ENCODE results near the gene TCF19. TPM values are rescaled to one million over a fixed set of nuclear protein-coding genes. Genes with fewer than 3 reads are reported as not detected.

Gene TCF19
- total and polyA plus RNA-seq, 2 donors (not counting 1 experiment from before 2014, with no cell fraction given), result 10.0 to 10.4 TPM

DNA sequence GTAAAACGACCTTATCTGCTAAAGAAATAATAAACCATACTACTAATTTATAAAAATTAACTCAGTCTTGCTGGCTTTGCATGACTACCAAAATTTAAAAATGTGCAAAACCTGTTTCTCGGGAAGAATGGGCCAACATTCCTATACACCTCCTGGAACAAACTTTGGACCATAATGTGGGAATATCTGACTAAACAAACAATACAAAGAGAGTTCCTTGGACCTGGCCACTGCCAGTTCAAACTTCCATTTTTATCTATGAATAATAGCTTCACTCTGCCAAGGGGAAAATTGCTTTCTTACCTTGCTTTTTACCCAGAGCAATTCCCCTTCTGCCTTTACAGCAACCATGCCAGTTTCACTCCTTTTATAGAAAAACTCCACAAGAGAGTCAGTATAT is 50.7 kb downstream of the TCF19 start:
- Mint-ChIP-seq H3K4me3 (no peak overlapping the region), H3K27ac (no peak overlapping the region), H3K27me3 (no peaks in the 10 kb centered on the region), H3K4me1 (peaks cover 12% of the 10 kb centered on the region), H3K9me3 (ENCODE audit: insufficient read depth) (no peaks in the 10 kb centered on the region)
- DNase-seq (no peak), ATAC-seq (ENCODE audit: low read depth) (no peak)
- POLR2A ChIA-PET, result no interaction called here
- no peak for TF ChIP-seq EZH2 (IDR thresholded peaks at IDR 0.05; ENCODE audit: borderline replicate concordance, insufficient read depth, low read depth, low read length, poor library complexity, severe bottlenecking)
- intact Hi-C loops (cut with micrococcal nuclease), result no loop called here
- no peaks in the 10 kb centered on the region for H3K79me2 ChIP-seq (ENCODE audit: control insufficient read depth, insufficient read depth, low read length)
- no peak overlapping the region for H3K9ac ChIP-seq (ENCODE audit: low read length)
- no peaks in the 10 kb centered on the region for H3K9me3 ChIP-seq (ENCODE audit: control extremely low read depth in 1 of 3, control insufficient read depth in 2 of 3, insufficient read depth in 1 of 3, low read length in 2 of 3)
- no peaks in the 10 kb centered on the region for H4K20me1 ChIP-seq (ENCODE audit: control insufficient read depth, insufficient read depth, low read length, poor library complexity, severe bottlenecking)
- H3K27me3 ChIP-seq (replicated peaks in 1 of 4; ENCODE audit: control extremely low read depth in 1 of 4, control insufficient read depth in 3 of 4, insufficient read depth in 4 of 4, low read length in 3 of 4), result no peaks in the 10 kb centered on the region
- H3K27ac ChIP-seq (ENCODE audit: low read length in 2 of 2), result no peak overlapping the region
- H3K36me3 ChIP-seq (replicated peaks in 1 of 2; ENCODE audit: control extremely low read depth in 1 of 2, control insufficient read depth in 1 of 2, extremely low read depth in 1 of 2, insufficient read depth in 2 of 2, low read length in 1 of 2), result no peaks in the 10 kb centered on the region
- no peak overlapping the region for H2AFZ ChIP-seq (ENCODE audit: insufficient read depth, low read depth, low read length, poor library complexity, severe bottlenecking)
- no peak overlapping the region for H3K4me2 ChIP-seq (replicated peaks; ENCODE audit: low read depth, low read length, poor library complexity, severe bottlenecking)
- peaks cover 6 to 9% of the 10 kb centered on the region in 2 donors for H3K4me1 ChIP-seq (ENCODE audit: control insufficient read depth in 2 of 2, insufficient read depth in 2 of 2, low read length in 2 of 2)
- CTCF ChIA-PET, result interaction anchor here (1.4 kb wide), 1 partner anchor 157 kb away, joined by 3 read pairs; no protein-coding TSS in a partner anchor
- 80% methylated on average over 1 of the region's 2 CpGs for WGBS (ENCODE audit: insufficient coverage)
- H3K4me3 ChIP-seq (ENCODE audit: control extremely low read depth in 1 of 5, extremely low read depth in 1 of 5, insufficient read depth in 1 of 5, low read depth in 2 of 5, low read length in 4 of 5), result no peak overlapping the region

DNA sequence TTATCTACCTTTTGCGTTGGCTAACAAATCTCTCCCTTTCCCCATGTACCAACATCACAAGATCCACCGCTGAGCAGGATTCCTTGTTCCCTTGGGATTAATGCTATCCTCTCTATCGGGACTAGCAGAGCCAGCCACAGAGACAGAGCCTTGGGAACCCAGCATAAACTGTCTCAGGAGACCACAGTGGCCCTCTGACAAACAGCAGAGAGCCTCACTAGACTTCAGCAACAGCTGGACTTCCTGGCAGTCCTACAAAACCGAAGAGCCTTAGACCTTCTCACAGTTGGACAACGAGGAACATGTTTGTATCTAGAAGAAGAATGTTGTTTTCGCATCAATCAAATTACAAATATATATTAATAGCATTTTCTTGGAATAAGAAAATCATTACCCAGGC is 51.7 kb downstream of the TCF19 start:
- peaks cover 0 to 2% (median 0%) of the 10 kb centered on the region in 3 donors for H3K9me3 ChIP-seq (ENCODE audit: control extremely low read depth in 1 of 3, control insufficient read depth in 2 of 3, insufficient read depth in 1 of 3, low read length in 2 of 3)
- H3K4me3 ChIP-seq (ENCODE audit: control extremely low read depth in 1 of 5, extremely low read depth in 1 of 5, insufficient read depth in 1 of 5, low read depth in 2 of 5, low read length in 4 of 5), result no peak overlapping the region
- intact Hi-C loops (cut with micrococcal nuclease), result no loop called here
- no peaks in the 10 kb centered on the region for H3K27me3 Mint-ChIP-seq
- H3K27ac ChIP-seq (ENCODE audit: low read length in 2 of 2), result no peak overlapping the region
- ChIA-PET POLR2A (interaction anchor here (0.6 to 0.7 kb wide), 2 partner anchors 34 to 597 kb away, joined by 4 to 5 read pairs; partner anchors contain the start of gene LSM2), CTCF (interaction anchor here (1.0 to 1.3 kb wide), 2 partner anchors 18 to 59 kb away, joined by 3 to 4 read pairs; no protein-coding TSS in a partner anchor)
- ATAC-seq (ENCODE audit: low read depth) (no peak), DNase-seq (no peak)
- H3K36me3 ChIP-seq (replicated peaks in 1 of 2; ENCODE audit: control extremely low read depth in 1 of 2, control insufficient read depth in 1 of 2, extremely low read depth in 1 of 2, insufficient read depth in 2 of 2, low read length in 1 of 2), result no peaks in the 10 kb centered on the region
- H3K27me3 ChIP-seq (replicated peaks in 1 of 4; ENCODE audit: control extremely low read depth in 1 of 4, control insufficient read depth in 3 of 4, insufficient read depth in 4 of 4, low read length in 3 of 4), result no peaks in the 10 kb centered on the region
- 88% methylated on average over 3 of the region's 6 CpGs for WGBS (ENCODE audit: insufficient coverage)
- H3K4me3 Mint-ChIP-seq, result no peak overlapping the region
- no peak overlapping the region for H3K27ac Mint-ChIP-seq
- no peak overlapping the region for H2AFZ ChIP-seq (ENCODE audit: insufficient read depth, low read depth, low read length, poor library complexity, severe bottlenecking)
- no peak for TF ChIP-seq EZH2 (IDR thresholded peaks at IDR 0.05; ENCODE audit: borderline replicate concordance, insufficient read depth, low read depth, low read length, poor library complexity, severe bottlenecking)
- TF ChIP-seq, protein P1, sequence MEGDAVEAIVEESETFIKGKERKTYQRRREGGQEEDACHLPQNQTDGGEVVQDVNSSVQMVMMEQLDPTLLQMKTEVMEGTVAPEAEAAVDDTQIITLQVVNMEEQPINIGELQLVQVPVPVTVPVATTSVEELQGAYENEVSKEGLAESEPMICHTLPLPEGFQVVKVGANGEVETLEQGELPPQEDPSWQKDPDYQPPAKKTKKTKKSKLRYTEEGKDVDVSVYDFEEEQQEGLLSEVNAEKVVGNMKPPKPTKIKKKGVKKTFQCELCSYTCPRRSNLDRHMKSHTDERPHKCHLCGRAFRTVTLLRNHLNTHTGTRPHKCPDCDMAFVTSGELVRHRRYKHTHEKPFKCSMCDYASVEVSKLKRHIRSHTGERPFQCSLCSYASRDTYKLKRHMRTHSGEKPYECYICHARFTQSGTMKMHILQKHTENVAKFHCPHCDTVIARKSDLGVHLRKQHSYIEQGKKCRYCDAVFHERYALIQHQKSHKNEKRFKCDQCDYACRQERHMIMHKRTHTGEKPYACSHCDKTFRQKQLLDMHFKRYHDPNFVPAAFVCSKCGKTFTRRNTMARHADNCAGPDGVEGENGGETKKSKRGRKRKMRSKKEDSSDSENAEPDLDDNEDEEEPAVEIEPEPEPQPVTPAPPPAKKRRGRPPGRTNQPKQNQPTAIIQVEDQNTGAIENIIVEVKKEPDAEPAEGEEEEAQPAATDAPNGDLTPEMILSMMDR (IDR thresholded peaks at IDR 0.05), result no peak
- no peak overlapping the region for H3K4me2 ChIP-seq (replicated peaks; ENCODE audit: low read depth, low read length, poor library complexity, severe bottlenecking)
- no peak overlapping the region for H3K9ac ChIP-seq (ENCODE audit: low read length)
- peaks cover 5% of the 10 kb centered on the region for H3K4me1 Mint-ChIP-seq
- no peaks in the 10 kb centered on the region for H3K4me1 ChIP-seq (ENCODE audit: control insufficient read depth in 2 of 2, insufficient read depth in 2 of 2, low read length in 2 of 2)
- H3K9me3 Mint-ChIP-seq (ENCODE audit: insufficient read depth), result no peaks in the 10 kb centered on the region
- no peaks in the 10 kb centered on the region for H3K79me2 ChIP-seq (ENCODE audit: control insufficient read depth, insufficient read depth, low read length)
- H4K20me1 ChIP-seq (ENCODE audit: control insufficient read depth, insufficient read depth, low read length, poor library complexity, severe bottlenecking), result no peaks in the 10 kb centered on the region
